Esophagus (tissue), 2 donors: ENCODE measurements around the gene CXCL8. TPM values are rescaled to one million over a fixed set of nuclear protein-coding genes. Genes with fewer than 3 reads are reported as not detected.

Source experiments
- H3K27ac ChIP-seq, 2 donors: one replicate each; pipeline ENCODE4 v1.5.1; 2013; ENCODE audit warnings: low read depth in 2 of 2, mild to moderate bottlenecking in 2 of 2, inconsistent platforms in 1 of 2, low read length in 1 of 2, moderate library complexity in 1 of 2
- H3K27me3 ChIP-seq, 2 donors: one replicate each; pipeline ENCODE4 v1.6.1; 2013; ENCODE audit warnings: low read length in 2 of 2, control low read depth in 1 of 2, mild to moderate bottlenecking in 1 of 2; ENCODE audit not compliant: insufficient read depth in 2 of 2, control insufficient read depth in 1 of 2
- H3K36me3 ChIP-seq, 2 donors: one replicate each; pipeline ENCODE4 v1.6.1; 2013; ENCODE audit warnings: low read length in 1 of 2; ENCODE audit not compliant: control insufficient read depth in 2 of 2, insufficient read depth in 2 of 2
- H3K4me1 ChIP-seq, 2 donors: one replicate each; pipeline ENCODE4 v1.6.1; 2013; ENCODE audit warnings: low read length in 1 of 2; ENCODE audit not compliant: control insufficient read depth in 2 of 2, insufficient read depth in 2 of 2
- H3K4me3 ChIP-seq, 2 donors: one replicate each; pipeline ENCODE4 v1.5.1; 2013; ENCODE audit warnings: low read length in 2 of 2, mild to moderate bottlenecking in 2 of 2, low read depth in 1 of 2, moderate library complexity in 1 of 2
- H3K9me3 ChIP-seq, 2 donors: one replicate each; pipeline ENCODE4 v1.6.1; 2013; ENCODE audit warnings: mild to moderate bottlenecking in 2 of 2, low read depth in 1 of 2, low read length in 1 of 2, moderate library complexity in 1 of 2; ENCODE audit not compliant: control insufficient read depth in 2 of 2, insufficient read depth in 1 of 2
- WGBS, 2 donors: extraction: QIAGEN DNeasy Blood & Tissue Kit; methylation state at CpG; one replicate each; pipeline ENCODE4 v1.1.7; 2013; 5-methylcytosine and 5-hydroxymethylcytosine counted together
- polyA plus RNA-seq, 2 donors: library from polyadenylated mRNA; stranded (reverse); fragments of 200-250 nt; gene quantifications; one replicate each; pipeline ENCODE4 v1.2.3, GENCODE V29; 2013
- donor health status: healthy with polysubstance abuse.
- donor health status: Bipolar disorder and iron deficiency.

CXCL8 gene
- polyA plus RNA-seq, 2 donors, result 1.1 to 8.3 TPM

DNA sequence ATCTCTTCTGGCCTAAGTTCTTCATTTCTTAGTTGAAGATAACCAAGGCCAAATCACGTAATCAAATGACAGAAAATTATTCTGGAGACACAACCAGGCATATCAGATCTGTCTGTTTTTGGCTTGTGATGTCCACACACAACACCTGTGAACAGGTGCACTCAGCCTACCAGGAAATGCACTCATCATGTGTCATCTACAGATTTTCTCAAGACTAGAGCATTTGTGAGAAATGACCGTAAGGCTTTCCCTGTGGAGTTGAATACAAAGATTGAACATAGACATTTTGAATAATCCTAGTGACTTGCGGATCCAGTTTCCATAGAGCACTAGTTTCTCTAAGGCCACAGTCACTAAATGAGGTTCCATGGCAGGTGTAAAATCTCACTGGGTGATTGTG is 26.7 kb upstream of the CXCL8 start:
- Histone ChIP-seq H3K4me1 (no peaks in the 10 kb centered on the region), H3K4me3 (no peak overlapping the region), H3K36me3 (no peaks in the 10 kb centered on the region), H3K27me3 (no peaks in the 10 kb centered on the region), H3K27ac (no peak overlapping the region), H3K9me3 (no peaks in the 10 kb centered on the region)
- 84 to 86% methylated on average over 3 of the region's 3 CpGs for WGBS, 2 donors

DNA sequence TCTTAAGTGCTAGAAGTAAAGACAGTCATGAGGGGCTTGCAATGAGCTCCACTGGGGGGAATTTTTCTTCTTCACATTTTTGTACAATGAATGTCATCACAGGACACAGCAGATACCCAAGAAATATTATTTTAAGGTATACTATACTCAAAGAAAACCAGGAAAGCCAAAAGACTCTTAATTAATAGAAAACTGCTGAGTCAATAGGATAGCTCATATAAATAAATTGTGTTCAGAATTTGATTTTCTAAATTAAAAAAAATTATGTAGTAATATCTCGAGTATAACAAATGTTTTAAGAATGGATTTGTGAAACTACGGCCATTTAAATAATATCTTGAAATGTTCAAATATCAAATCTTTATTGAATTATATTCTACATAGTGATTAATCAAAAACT is 25.7 kb upstream of the CXCL8 start:
- H3K9me3 ChIP-seq, result no peaks in the 10 kb centered on the region
- 95 to 96% methylated on average over 2 of the region's 2 CpGs for WGBS, 2 donors
- no peaks in the 10 kb centered on the region for H3K4me1 ChIP-seq
- H3K36me3 ChIP-seq, result no peaks in the 10 kb centered on the region
- no peaks in the 10 kb centered on the region for H3K27me3 ChIP-seq
- no peak overlapping the region for H3K27ac ChIP-seq
- no peak overlapping the region for H3K4me3 ChIP-seq

DNA sequence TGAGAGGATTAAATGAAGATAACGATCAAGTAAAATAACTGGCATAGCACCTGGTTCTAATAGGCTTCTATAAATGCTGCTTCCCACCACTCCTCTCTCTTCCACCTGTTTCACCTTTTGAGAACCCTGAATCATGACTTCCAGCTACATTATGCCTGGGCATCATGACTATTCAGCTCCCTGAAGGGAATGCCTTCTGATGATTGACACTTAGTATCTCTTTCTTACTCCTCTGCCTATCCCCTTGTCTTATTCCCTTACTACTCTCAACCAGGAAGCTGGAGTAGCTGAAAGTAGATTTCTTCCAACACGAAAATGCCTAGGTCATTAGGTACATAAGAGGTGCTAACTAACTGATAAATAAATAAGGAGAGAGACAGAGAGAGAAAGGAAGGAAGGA is 24.7 kb upstream of the CXCL8 start:
- no peaks in the 10 kb centered on the region for H3K36me3 ChIP-seq
- WGBS, 2 donors, result 74 to 79% methylated on average over 2 of the region's 2 CpGs
- no peak overlapping the region for H3K4me3 ChIP-seq
- H3K9me3 ChIP-seq, result no peaks in the 10 kb centered on the region
- H3K27ac ChIP-seq, result no peak overlapping the region
- no peaks in the 10 kb centered on the region for H3K27me3 ChIP-seq
- H3K4me1 ChIP-seq, result no peaks in the 10 kb centered on the region

DNA sequence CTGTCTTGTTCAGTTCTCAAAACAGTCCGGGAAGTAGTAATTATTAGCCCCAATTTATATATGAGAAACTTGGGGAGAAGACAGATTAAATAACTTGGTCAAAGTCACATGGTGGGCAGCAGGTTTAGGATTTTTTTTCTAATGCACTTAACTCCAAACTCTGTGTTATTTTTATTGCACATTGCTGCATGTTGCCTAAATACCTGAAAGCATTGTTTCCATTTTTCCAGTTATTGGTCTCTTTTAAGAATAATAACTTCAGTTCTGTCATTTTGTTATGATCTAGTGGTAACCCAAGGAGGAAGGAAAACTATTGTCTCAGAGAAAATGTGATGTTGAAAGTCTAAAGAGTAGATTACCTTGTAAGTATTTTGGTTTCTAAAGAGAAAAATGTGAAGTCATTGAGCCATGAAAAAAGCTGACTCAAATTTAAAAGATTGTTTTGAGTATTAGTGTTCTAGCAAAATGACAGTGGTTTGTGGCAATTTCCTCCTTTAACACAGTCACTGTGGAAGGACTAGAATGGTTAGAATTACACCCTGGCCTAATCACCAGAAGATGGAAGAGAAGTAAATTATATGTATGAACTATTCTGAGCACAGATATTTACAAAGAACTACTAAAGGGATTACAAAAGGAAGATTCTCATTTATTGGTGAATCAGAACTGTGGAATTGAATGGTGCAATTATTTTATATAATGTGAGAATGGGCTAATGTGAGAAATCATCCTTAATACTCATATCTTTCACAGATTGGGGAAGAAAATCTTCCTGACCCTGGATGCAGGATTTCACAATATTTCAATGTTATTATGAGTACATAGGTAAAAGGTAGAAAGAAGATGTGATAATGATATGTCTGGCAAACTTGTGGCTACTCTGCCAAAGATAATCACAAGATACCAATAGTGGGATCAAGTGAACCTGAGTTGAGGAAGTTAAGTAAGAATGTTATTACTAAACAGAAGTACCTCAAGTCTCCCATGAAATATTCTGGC is 21.7 kb upstream of the CXCL8 start:
- H3K27me3 ChIP-seq, result no peaks in the 10 kb centered on the region

DNA sequence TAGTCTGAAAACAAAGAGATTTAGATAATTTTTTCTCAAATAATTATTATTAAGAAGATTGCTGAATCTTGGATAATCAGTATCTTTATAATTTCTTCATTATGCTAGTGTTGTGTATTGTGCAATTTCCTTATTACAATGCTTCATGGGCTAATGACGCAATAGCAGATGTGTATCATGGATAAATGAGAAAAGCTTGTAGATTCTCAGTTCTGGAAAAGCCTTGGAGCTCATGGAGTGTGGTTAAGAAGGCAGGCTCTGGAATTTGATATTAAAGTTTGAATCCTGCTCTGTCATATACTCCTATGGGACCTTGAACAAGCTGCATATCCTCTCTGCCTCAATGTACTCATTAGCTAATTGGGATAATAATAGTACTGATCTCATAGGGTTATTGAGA is 18.9 kb upstream of the CXCL8 start:
- Histone ChIP-seq H3K4me3 (no peak overlapping the region), H3K27me3 (no peaks in the 10 kb centered on the region), H3K36me3 (no peaks in the 10 kb centered on the region), H3K27ac (no peak overlapping the region), H3K9me3 (no peaks in the 10 kb centered on the region), H3K4me1 (no peaks in the 10 kb centered on the region)
- 63 to 68% methylated on average over 1 of the region's 1 CpG for WGBS, 2 donors

More for the DNA sequence above, 21.7 kb upstream of the CXCL8 start:
- WGBS, 2 donors, result 88 to 91% methylated on average over 1 of the region's 1 CpG
- Histone ChIP-seq H3K27ac (no peak overlapping the region), H3K4me1 (no peaks in the 10 kb centered on the region), H3K9me3 (no peaks in the 10 kb centered on the region), H3K36me3 (no peaks in the 10 kb centered on the region), H3K4me3 (no peak overlapping the region)

DNA sequence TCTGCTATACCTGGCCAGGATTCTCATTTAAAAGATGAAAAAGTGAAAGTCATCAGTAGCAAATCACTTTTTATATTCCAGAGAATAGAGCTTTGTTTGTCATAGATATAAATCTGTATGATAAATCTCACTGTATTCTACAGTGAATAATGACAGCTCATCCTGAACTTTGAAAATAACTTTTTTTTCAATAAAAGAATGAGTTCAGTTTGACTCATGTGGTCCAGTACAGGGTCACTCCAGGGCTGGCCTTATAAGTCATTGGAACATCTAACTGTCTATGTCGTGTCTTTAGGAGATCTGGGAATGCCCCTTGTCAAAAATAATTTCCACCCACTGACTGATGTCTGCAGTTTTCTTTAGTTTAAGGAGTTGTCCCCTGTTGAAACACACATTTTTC is 18.5 kb upstream of the CXCL8 start:
- 74 to 79% methylated on average over 1 of the region's 1 CpG for WGBS, 2 donors

DNA sequence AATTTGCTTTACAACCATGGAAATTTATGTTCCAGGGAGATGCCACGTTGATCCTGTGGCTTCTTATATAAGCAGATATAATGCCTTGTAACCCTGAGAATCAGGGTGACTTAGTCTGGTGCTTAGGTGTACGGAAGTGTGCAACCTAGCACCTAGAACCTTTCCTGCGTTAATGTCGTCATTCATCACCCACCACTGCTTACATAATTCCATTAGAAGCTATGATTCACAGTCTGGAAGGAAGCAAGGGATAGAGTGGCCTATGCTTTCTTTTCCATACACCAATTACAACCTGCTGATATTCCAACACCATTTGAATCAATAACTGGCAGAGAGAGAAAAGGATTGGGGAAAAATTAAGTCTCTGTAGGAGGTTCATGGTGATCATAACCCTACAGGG is 17.3 kb upstream of the CXCL8 start:
- Histone ChIP-seq H3K4me1 (no peaks in the 10 kb centered on the region), H3K9me3 (no peaks in the 10 kb centered on the region), H3K36me3 (no peaks in the 10 kb centered on the region), H3K27ac (no peak overlapping the region), H3K4me3 (no peak overlapping the region), H3K27me3 (no peaks in the 10 kb centered on the region)
- WGBS, 2 donors, result 82 to 89% methylated on average over 4 of the region's 4 CpGs

More for the DNA sequence above, 18.5 kb upstream of the CXCL8 start:
- H3K4me3 ChIP-seq, result no peak overlapping the region
- H3K36me3 ChIP-seq, result no peaks in the 10 kb centered on the region
- no peaks in the 10 kb centered on the region for H3K27me3 ChIP-seq
- no peaks in the 10 kb centered on the region for H3K4me1 ChIP-seq
- H3K9me3 ChIP-seq, result no peaks in the 10 kb centered on the region
- H3K27ac ChIP-seq, result no peak overlapping the region

DNA sequence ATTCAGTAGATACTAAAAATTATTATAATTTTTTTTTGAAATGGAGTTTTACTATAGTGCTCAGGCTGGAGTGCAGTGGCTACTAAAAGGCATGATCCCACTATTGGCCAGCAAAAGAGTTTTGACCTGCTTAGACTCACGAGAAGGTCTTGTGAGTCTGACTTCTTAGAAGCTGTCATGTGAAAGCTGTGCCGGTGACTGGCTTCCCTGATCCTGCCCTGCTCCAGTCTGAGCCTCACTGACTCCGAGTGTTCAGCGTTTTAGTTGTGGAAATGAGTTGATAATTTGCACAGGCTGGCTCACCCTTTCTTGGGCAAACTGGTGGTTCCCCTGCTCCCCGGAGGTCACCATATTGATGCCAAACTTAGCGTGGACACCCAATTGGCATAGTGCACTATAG is 16.4 kb upstream of the CXCL8 start:
- Histone ChIP-seq H3K27ac (no peak overlapping the region), H3K36me3 (no peaks in the 10 kb centered on the region), H3K4me1 (no peaks in the 10 kb centered on the region), H3K9me3 (no peaks in the 10 kb centered on the region), H3K4me3 (no peak overlapping the region), H3K27me3 (no peaks in the 10 kb centered on the region)
- WGBS, 2 donors, result 91 to 94% methylated on average over 6 of the region's 6 CpGs

DNA sequence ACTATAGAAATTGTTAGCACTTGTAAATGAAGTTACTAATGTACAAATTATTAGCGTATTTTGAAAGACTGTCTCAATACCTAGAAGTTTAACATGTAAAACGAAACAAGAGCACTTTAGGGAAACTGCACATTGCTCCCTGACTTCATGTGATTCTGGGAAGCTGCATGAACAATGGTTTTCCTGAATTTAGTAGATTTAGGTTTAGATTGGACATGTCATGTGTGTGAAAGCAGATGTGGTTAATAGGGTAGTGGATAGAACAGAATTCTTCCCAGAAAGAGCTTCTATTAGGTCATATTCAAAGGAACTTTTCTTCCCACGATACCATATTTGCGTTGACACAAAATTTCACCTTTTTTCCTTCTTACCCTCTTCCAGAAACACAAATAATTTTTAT is 14.9 kb upstream of the CXCL8 start:
- Histone ChIP-seq H3K27ac (no peak overlapping the region), H3K9me3 (no peaks in the 10 kb centered on the region), H3K4me3 (no peak overlapping the region), H3K4me1 (no peaks in the 10 kb centered on the region), H3K36me3 (no peaks in the 10 kb centered on the region), H3K27me3 (no peaks in the 10 kb centered on the region)
- 92 to 94% methylated on average over 4 of the region's 4 CpGs for WGBS, 2 donors

DNA sequence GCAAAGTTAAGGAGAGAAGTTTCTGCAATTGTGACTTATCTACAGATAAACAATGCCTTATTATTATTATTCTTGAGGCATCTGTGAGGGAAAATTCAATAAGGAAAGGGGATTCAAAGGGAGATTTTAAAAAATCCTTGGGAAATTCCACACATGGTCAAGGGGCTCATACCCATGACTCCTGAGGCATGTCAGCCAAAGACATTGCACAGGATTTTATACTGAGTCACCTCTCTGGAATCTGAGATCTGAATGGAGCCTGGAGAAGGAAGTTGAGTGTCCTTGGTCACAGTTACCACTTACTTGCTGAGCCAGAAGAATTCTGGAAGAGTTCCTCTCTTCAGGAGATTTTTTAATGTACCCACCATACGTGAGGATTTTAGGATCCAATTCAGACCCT is 14.4 kb upstream of the CXCL8 start:
- Histone ChIP-seq H3K9me3 (no peaks in the 10 kb centered on the region), H3K4me1 (no peaks in the 10 kb centered on the region), H3K27me3 (no peaks in the 10 kb centered on the region), H3K4me3 (no peak overlapping the region), H3K36me3 (no peaks in the 10 kb centered on the region), H3K27ac (no peak overlapping the region)
- WGBS, 2 donors, result 54 to 70% methylated on average over 1 of the region's 1 CpG
